ENCODE measurements around the gene CD2BP2. TPM values are rescaled to one million over a fixed set of nuclear protein-coding genes. Genes with fewer than 3 reads are reported as not detected.

The CD2BP2 gene
- total and polyA plus RNA-seq, 2 of the 13 experiments (the other 11 are each of a cell fraction or from before 2014, with no cell fraction given) = 24.9 to 54.6 TPM

GRCh38 chr16:30335598-30336474, 19.3 kb downstream of the CD2BP2 start (continued):
- TF ChIP-seq ZNF713 (CRISPR knock-in tag; IDR thresholded peaks at IDR 0.05) (no peak), ZNF782 (CRISPR knock-in tag; IDR thresholded peaks at IDR 0.05; ENCODE audit: borderline replicate concordance) (0 out of 2 replicates have a peak, but pooled peaks have one; percentile 32), NFIC (IDR thresholded peaks at IDR 0.05; ENCODE audit: low read length) (no peak), HMG20A (CRISPR knock-in tag; IDR thresholded peaks at IDR 0.05; ENCODE audit: borderline replicate concordance) (no peak; the same call in 1 of the 2 replicates), POLR2AphosphoS5 (IDR thresholded peaks at IDR 0.05; ENCODE audit: low read depth, low read length) (peak; percentile 94), NR2F1 (CRISPR knock-in tag; IDR thresholded peaks at IDR 0.05) (peak; percentile 68 to 75), DDIT3 (CRISPR knock-in tag; IDR thresholded peaks at IDR 0.05) (no peak), TBP (CRISPR knock-in tag; IDR thresholded peaks at IDR 0.05) (no peak), ZFP36 (IDR thresholded peaks at IDR 0.05; ENCODE audit: borderline replicate concordance, low read depth, low read length, partially characterized antibody) (no peak), ZMYM4 (CRISPR knock-in tag; IDR thresholded peaks at IDR 0.05) (peak; percentile 64), KDM1A (CRISPR knock-in tag; IDR thresholded peaks at IDR 0.05) (0 out of 2 replicates have a peak, but pooled peaks have one; percentile 25), ZFAT (CRISPR knock-in tag; conservative IDR thresholded peaks at IDR 0.05) (no peak), ZNF710 (CRISPR knock-in tag; IDR thresholded peaks at IDR 0.05; ENCODE audit: borderline replicate concordance) (no peak), FOXA3 (CRISPR knock-in tag; IDR thresholded peaks at IDR 0.05) (peak; percentile 55; the same call in 1 of the 2 replicates), ZSCAN22 (CRISPR knock-in tag; IDR thresholded peaks at IDR 0.05) (peak; percentile 11; the same call in 1 of the 2 replicates), SKI (IDR thresholded peaks at IDR 0.05; ENCODE audit: partially characterized antibody) (peak; percentile 52), ZBTB39 (CRISPR knock-in tag; IDR thresholded peaks at IDR 0.05) (no peak), ZFP36L1 (CRISPR knock-in tag; IDR thresholded peaks at IDR 0.05) (peak; percentile 40; the same call in 1 of the 2 replicates), ZBTB10 (CRISPR knock-in tag; IDR thresholded peaks at IDR 0.05; ENCODE audit: borderline replicate concordance) (peak; percentile 83; the same call in 1 of the 2 replicates), ZNF800 (CRISPR knock-in tag; IDR thresholded peaks at IDR 0.05) (no peak; the same call in none of the 2 replicates)
